Caco-2 (cell line): ENCODE measurements around the gene AK9. TPM values are rescaled to one million over a fixed set of nuclear protein-coding genes. Genes with fewer than 3 reads are reported as not detected.

Source experiments
- BruUV-seq: library from RNA; stranded (reverse); fragments of 400-500 nt; replicated peaks from 2 replicates; lab custom pipeline; 2021; lab: Mats Ljungman, UMichigan
- CTCF ChIA-PET: fragments of 300-600 bp; sonication (Branson Sonifier 250); formaldehyde crosslinking; loops from one replicate; lab custom pipeline; 2022; ENCODE audit warnings: antibody characterized with exemption; lab: Charles Lee
- POLR2A ChIA-PET: fragments of 300-600 bp; sonication (Branson Sonifier 250); formaldehyde crosslinking; loops from one replicate; lab custom pipeline; 2022; ENCODE audit warnings: antibody characterized with exemption; lab: Charles Lee
- DNase-seq, 2 experiments: peaks; one replicate each; pipeline versions ENCODE4 v3.0.0 to v3.0.0-alpha.2; 2020 to 2022
- H3K27me3 ChIP-seq: replicated peaks from 2 replicates; pipeline ENCODE4 v1.6.0; 2011; ENCODE audit warnings: low read length; ENCODE audit not compliant: control insufficient read depth, insufficient read depth
- H3K36me3 ChIP-seq: 2 replicates; pipeline ENCODE4 v1.5.1; 2011; ENCODE audit warnings: low read length; ENCODE audit not compliant: control insufficient read depth, insufficient read depth
- H3K4me1 ChIP-seq: fragments of 250-450 bp; sonication (Bioruptor Pico); 2 replicates; pipeline ENCODE4 v1.5.1; 2020; ENCODE audit warnings: mild to moderate bottlenecking
- H3K4me3 ChIP-seq: 2 replicates; pipeline ENCODE4 v1.5.1; 2011; ENCODE audit warnings: low read depth, mild to moderate bottlenecking, control low read depth, low read length
- H3K9me3 ChIP-seq: fragments of 250-450 bp; sonication (Bioruptor Pico); 2 replicates; pipeline ENCODE4 v1.5.1; 2020; ENCODE audit warnings: mild to moderate bottlenecking, moderate library complexity
- H3K27ac Mint-ChIP-seq: one replicate; pipeline ENCODE4 v1.8.0; 2022; ENCODE audit warnings: mixed read lengths; ENCODE audit not compliant: unreplicated experiment
- H3K27me3 Mint-ChIP-seq: one replicate; pipeline ENCODE4 v1.8.0; 2022; ENCODE audit warnings: mixed read lengths; ENCODE audit not compliant: insufficient read depth, unreplicated experiment
- H3K36me3 Mint-ChIP-seq: one replicate; pipeline ENCODE4 v1.8.0; 2022; ENCODE audit warnings: mild to moderate bottlenecking, mixed read lengths; ENCODE audit not compliant: insufficient read depth, unreplicated experiment
- H3K4me1 Mint-ChIP-seq: one replicate; pipeline ENCODE4 v1.8.0; 2022; ENCODE audit warnings: low read depth, mixed read lengths; ENCODE audit not compliant: unreplicated experiment
- H3K4me3 Mint-ChIP-seq: one replicate; pipeline ENCODE4 v1.8.0; 2022; ENCODE audit warnings: mild to moderate bottlenecking, moderate library complexity, mixed read lengths; ENCODE audit not compliant: unreplicated experiment
- H3K9me3 Mint-ChIP-seq: one replicate; pipeline ENCODE4 v1.8.0; 2022; ENCODE audit warnings: mixed read lengths; ENCODE audit not compliant: unreplicated experiment
- intact Hi-C: fragments of 100-400 bp; cut with micrococcal nuclease; formaldehyde crosslinking; loops from one replicate; pipeline ENCODE4 v1.10.0; 2022; ENCODE audit not compliant: unreplicated experiment
- total RNA-seq: library from RNA; stranded (reverse); gene quantifications from 2 replicates; pipeline ENCODE4 v1.2.3, GENCODE V29; 2022
- TF ChIP-seq, protein P1 (sequence below), 2 experiments: fragments of 200-600 bp in 1 of 2; IDR thresholded peaks; 1 replicate in 1 of 2; 2 replicates in 1 of 2; pipeline versions ENCODE4 v1.5.1 to v1.8.0; 2011 to 2022; ENCODE audit warnings: antibody characterized with exemption in 1 of 2, control low read depth in 1 of 2, inconsistent platforms in 1 of 2, low read depth in 1 of 2, low read length in 1 of 2, mild to moderate bottlenecking in 1 of 2, moderate library complexity in 1 of 2; ENCODE audit not compliant: insufficient read depth in 1 of 2, severe bottlenecking in 1 of 2, unreplicated experiment in 1 of 2

The AK9 gene
- total RNA-seq, 1 experiment from 2014 or later, result 3.4 TPM

DNA sequence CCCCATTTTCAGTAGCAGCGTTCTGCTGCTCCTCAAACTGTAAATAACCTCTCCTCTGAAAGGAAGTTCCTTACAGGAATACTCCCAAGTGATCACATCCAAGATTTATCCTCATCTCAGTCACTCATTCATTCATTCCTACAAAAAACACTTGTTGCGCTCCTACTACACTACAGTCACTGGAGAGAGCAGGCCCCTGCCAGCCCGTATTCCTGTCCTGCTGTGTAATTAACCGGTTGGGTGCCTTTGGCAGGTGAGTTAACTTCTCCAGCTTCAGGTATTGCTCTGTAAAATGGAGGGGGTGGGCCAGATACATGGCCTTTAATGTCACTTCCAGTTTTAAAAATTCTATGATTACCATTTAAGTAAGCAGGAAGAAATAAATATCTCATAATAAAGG lies 192.9 kb downstream of the AK9 start:
- H3K27me3 ChIP-seq, result no peaks in the 10 kb centered on the region
- intact Hi-C loops, result no loop called here
- BruUV-seq, result no TSS peak
- peaks cover 28% of the 10 kb centered on the region for H3K27me3 Mint-ChIP-seq
- POLR2A ChIA-PET, result no interaction called here
- H3K36me3 Mint-ChIP-seq, result no peaks in the 10 kb centered on the region
- no peak overlapping the region for H3K4me3 Mint-ChIP-seq
- no peaks in the 10 kb centered on the region for H3K36me3 ChIP-seq
- H3K9me3 Mint-ChIP-seq, result no peaks in the 10 kb centered on the region
- H3K27ac Mint-ChIP-seq, result no peak overlapping the region
- no peaks in the 10 kb centered on the region for H3K4me1 ChIP-seq
- H3K9me3 ChIP-seq, result no peaks in the 10 kb centered on the region
- no peak overlapping the region for H3K4me3 ChIP-seq
- DNase-seq, result no peak
- CTCF ChIA-PET, result no interaction called here
- TF ChIP-seq, protein P1, sequence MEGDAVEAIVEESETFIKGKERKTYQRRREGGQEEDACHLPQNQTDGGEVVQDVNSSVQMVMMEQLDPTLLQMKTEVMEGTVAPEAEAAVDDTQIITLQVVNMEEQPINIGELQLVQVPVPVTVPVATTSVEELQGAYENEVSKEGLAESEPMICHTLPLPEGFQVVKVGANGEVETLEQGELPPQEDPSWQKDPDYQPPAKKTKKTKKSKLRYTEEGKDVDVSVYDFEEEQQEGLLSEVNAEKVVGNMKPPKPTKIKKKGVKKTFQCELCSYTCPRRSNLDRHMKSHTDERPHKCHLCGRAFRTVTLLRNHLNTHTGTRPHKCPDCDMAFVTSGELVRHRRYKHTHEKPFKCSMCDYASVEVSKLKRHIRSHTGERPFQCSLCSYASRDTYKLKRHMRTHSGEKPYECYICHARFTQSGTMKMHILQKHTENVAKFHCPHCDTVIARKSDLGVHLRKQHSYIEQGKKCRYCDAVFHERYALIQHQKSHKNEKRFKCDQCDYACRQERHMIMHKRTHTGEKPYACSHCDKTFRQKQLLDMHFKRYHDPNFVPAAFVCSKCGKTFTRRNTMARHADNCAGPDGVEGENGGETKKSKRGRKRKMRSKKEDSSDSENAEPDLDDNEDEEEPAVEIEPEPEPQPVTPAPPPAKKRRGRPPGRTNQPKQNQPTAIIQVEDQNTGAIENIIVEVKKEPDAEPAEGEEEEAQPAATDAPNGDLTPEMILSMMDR (IDR thresholded peaks at IDR 0.05; ENCODE audit: insufficient read depth in 1 of 2, low read depth in 1 of 2, low read length in 1 of 2, severe bottlenecking in 1 of 2, unreplicated experiment in 1 of 2), result no peak
- no peaks in the 10 kb centered on the region for H3K4me1 Mint-ChIP-seq

- Histone ChIP-seq H3K4me1 (no peaks in the 10 kb centered on the region), H3K4me3 (no peak overlapping the region), H3K27me3 (no peaks in the 10 kb centered on the region), H3K9me3 (no peaks in the 10 kb centered on the region), H3K36me3 (no peaks in the 10 kb centered on the region)
- H3K27ac Mint-ChIP-seq, result no peak overlapping the region
- CTCF ChIA-PET, result no interaction called here
- no TSS peak for BruUV-seq
- DNase-seq, result no peak
- TF ChIP-seq, protein P1 (IDR thresholded peaks at IDR 0.05; ENCODE audit: insufficient read depth in 1 of 2, low read depth in 1 of 2, low read length in 1 of 2, severe bottlenecking in 1 of 2, unreplicated experiment in 1 of 2), result no peak
- peaks cover 24% of the 10 kb centered on the region for H3K27me3 Mint-ChIP-seq
- H3K4me3 Mint-ChIP-seq, result no peak overlapping the region
- POLR2A ChIA-PET, result no interaction called here
- H3K36me3 Mint-ChIP-seq, result no peaks in the 10 kb centered on the region
- intact Hi-C loops, result no loop called here
- H3K4me1 Mint-ChIP-seq, result no peaks in the 10 kb centered on the region
- H3K9me3 Mint-ChIP-seq, result no peaks in the 10 kb centered on the region
Observed at GRCh38 chr6:109496036-109496772, 194.8 kb downstream of the AK9 start.

GRCh38 chr6:109493865-109494264 lies 197.1 kb downstream of the AK9 start:
- TF ChIP-seq, protein P1 (IDR thresholded peaks at IDR 0.05; ENCODE audit: insufficient read depth in 1 of 2, low read depth in 1 of 2, low read length in 1 of 2, severe bottlenecking in 1 of 2, unreplicated experiment in 1 of 2), result no peak
- Histone ChIP-seq H3K27me3 (no peaks in the 10 kb centered on the region), H3K36me3 (no peaks in the 10 kb centered on the region), H3K9me3 (no peaks in the 10 kb centered on the region), H3K4me1 (no peaks in the 10 kb centered on the region), H3K4me3 (no peak overlapping the region)
- H3K4me3 Mint-ChIP-seq, result no peak overlapping the region
- H3K9me3 Mint-ChIP-seq, result no peaks in the 10 kb centered on the region
- DNase-seq, result no peak
- no peak overlapping the region for H3K27ac Mint-ChIP-seq
- CTCF ChIA-PET, result no interaction called here
- intact Hi-C loops, result no loop called here
- H3K36me3 Mint-ChIP-seq, result no peaks in the 10 kb centered on the region
- H3K27me3 Mint-ChIP-seq, result peaks cover 25% of the 10 kb centered on the region
- POLR2A ChIA-PET, result no interaction called here
- H3K4me1 Mint-ChIP-seq, result no peaks in the 10 kb centered on the region
- BruUV-seq, result no TSS peak
